ENCODE measurements around the gene BEGAIN. TPM values are rescaled to one million over a fixed set of nuclear protein-coding genes. Genes with fewer than 3 reads are reported as not detected.

The BEGAIN gene, protein sequence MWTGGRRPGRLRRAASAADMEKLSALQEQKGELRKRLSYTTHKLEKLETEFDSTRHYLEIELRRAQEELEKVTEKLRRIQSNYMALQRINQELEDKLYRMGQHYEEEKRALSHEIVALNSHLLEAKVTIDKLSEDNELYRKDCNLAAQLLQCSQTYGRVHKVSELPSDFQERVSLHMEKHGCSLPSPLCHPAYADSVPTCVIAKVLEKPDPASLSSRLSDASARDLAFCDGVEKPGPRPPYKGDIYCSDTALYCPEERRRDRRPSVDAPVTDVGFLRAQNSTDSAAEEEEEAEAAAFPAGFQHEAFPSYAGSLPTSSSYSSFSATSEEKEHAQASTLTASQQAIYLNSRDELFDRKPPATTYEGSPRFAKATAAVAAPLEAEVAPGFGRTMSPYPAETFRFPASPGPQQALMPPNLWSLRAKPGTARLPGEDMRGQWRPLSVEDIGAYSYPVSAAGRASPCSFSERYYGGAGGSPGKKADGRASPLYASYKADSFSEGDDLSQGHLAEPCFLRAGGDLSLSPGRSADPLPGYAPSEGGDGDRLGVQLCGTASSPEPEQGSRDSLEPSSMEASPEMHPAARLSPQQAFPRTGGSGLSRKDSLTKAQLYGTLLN
- total RNA-seq, result 0.46 and 0.49 TPM in 2 replicates
- 0.14 TPM in 1 of 2 replicates, not detected in the other for polyA plus RNA-seq
- 0.10 and 0.20 TPM in 2 replicates for polyA plus RNA-seq (2011; cell fraction: cytosol; rRNA removed)
- polyA plus RNA-seq (2011; cell fraction: nucleus; rRNA removed), result 0.22 and 0.68 TPM in 2 replicates
- polyA plus RNA-seq (2012), result 0.12 and 0.17 TPM in 2 replicates
- 1.1 TPM in 1 of 2 replicates, not detected in the other for polyA minus RNA-seq
- 24.8 TPM for polyA minus RNA-seq (2011; cell fraction: cytosol; rRNA and poly(A)+ RNA removed)
- 0.82 TPM in 1 of 2 replicates, not detected in the other for polyA minus RNA-seq (2011; cell fraction: nucleus; rRNA and poly(A)+ RNA removed)
- Bru-seq, nascent RNA, result percentile 9 among the genes with signal in this experiment
- BruChase-seq, experiment 1, labeled RNA remaining after a 6-hour chase, result percentile 7 among the genes with signal in this experiment
- percentile 12 among the genes with signal in this experiment for BruChase-seq, experiment 2, labeled RNA remaining after a 2-hour chase
- long read RNA-seq, partial matches to known transcripts, result 0 of 1 reads
- long read RNA-seq, other reads (novel, unspliced or antisense), result 1 of 1 reads

- Histone ChIP-seq H3K79me2 (ENCODE audit: control insufficient read depth, insufficient read depth, low read length) (no peaks in the 10 kb centered on the region), H3K4me2 (ENCODE audit: insufficient read depth, low read length) (peak within 1 kb of the TSS; percentile 65), H2AFZ (ENCODE audit: low read depth, low read length) (peak within 1 kb of the TSS; percentile 82), H3K9me1 (replicated peaks; ENCODE audit: control insufficient read depth, extremely low read depth, insufficient read depth, low read length) (no peaks in the 10 kb centered on the region), H3K4me3 (replicated peaks in 1 of 3; ENCODE audit: insufficient read depth in 1 of 3, low read depth in 1 of 3, low read length in 3 of 3) (peak within 1 kb of the TSS in 2 of 3 experiments; percentile 33 to 36), H3K9ac (replicated peaks; ENCODE audit: extremely low read depth, insufficient read depth, low read length) (no peak within 1 kb of the TSS), H4K20me1 (replicated peaks; ENCODE audit: control insufficient read depth, extremely low read depth, insufficient read depth, low read length) (no peaks in the 10 kb centered on the region), H3K9me3 (replicated peaks; ENCODE audit: control insufficient read depth, insufficient read depth, low read length) (no peaks in the 10 kb centered on the region), H3K4me1 (ENCODE audit: control insufficient read depth, extremely low read depth, insufficient read depth, low read length) (peaks cover 6% of the 10 kb centered on the region), H3K36me3 (ENCODE audit: control insufficient read depth in 2 of 2, extremely low read depth in 1 of 2, insufficient read depth in 2 of 2, low read length in 2 of 2) (no peaks in the 10 kb centered on the region), H3K27me3 (ENCODE audit: control insufficient read depth in 2 of 2, insufficient read depth in 2 of 2, low read length in 2 of 2) (peaks cover 11 to 13% of the 10 kb centered on the region in 2 experiments), H3K27ac (ENCODE audit: insufficient read depth, low read depth, low read length) (no peak within 1 kb of the TSS)
- ChIA-PET POLR2A (no interaction called here), CTCF (no interaction called here)
- no peak for TF ChIP-seq EZH2 (IDR thresholded peaks at IDR 0.05; ENCODE audit: borderline replicate concordance, low read depth, low read length, severe bottlenecking)
- no peak for TF ChIP-seq POLR2AphosphoS5 (IDR thresholded peaks at IDR 0.05; ENCODE audit: insufficient read depth, low read depth, low read length)
- no peak for TF ChIP-seq JUN (IDR thresholded peaks at IDR 0.05; ENCODE audit: borderline replicate concordance, insufficient read depth, insufficient read length, low read depth)
- TF ChIP-seq GATA2 (IDR thresholded peaks at IDR 0.05; ENCODE audit: insufficient read depth, insufficient read length, low read depth, low read length), result no peak
- BruUV-seq (replicated peaks), result no TSS peak
- dilution Hi-C loops (cut with MboI; ENCODE audit: extremely low pct_ligation_motif_present, low sequenced_read_pairs), result no loop called here
- DNase-seq (ENCODE audit: low read depth, low spot score), result no peak
- intact Hi-C loops (cut with micrococcal nuclease), result no loop called here
- FAIRE-seq, result no peak
Measured at GRCh38 chr14:100587086-100587762, at the start of gene BEGAIN. Gene BEGAIN (minus strand): TSS chr14:100587417. CDS start chr14:100587290, 127 bp downstream.
